Cerebellar cortex (tissue), 1 donor: ENCODE data around the gene SLC15A1.
"Not testable (repeated sequence)": the region's sequence is repeated elsewhere in the genome, so short reads cannot be mapped to it uniquely, and the experiment has no call there.

ENCODE experiments used
- DNase-seq: peaks from one replicate; pipeline ENCODE4 v3.0.0-alpha.2; 2015; ENCODE audit warnings: low spot score

The SLC15A1 gene

GRCh38 chr13:98781470-98781869 is 29.0 kb upstream of the SLC15A1 start:
- no peak for DNase-seq

GRCh38 chr13:98781045-98781444 is 28.6 kb upstream of the SLC15A1 start:
- no peak for DNase-seq

- DNase-seq, result no peak
Observed at GRCh38 chr13:98780451-98780850, 28.0 kb upstream of the SLC15A1 start.

DNA sequence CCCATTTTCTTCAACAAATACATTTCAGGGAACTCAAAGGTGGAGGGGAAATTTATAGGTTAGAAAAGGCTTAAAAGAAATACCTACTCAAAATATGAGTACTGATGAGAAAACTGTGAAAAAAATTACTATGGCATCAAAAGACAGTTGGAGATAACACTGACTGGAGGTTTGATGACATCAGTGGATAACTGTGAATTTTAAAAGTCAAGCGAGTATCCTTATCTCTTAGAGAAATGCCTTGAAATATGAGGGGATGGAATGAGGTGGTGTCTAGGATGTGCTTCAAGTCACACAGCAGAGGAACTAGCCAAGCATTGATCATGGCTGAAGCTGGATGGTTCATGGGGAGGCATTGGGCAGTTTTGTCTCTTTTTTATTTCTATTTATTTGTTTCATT is 27.2 kb upstream of the SLC15A1 start:
- no peak for DNase-seq

DNA sequence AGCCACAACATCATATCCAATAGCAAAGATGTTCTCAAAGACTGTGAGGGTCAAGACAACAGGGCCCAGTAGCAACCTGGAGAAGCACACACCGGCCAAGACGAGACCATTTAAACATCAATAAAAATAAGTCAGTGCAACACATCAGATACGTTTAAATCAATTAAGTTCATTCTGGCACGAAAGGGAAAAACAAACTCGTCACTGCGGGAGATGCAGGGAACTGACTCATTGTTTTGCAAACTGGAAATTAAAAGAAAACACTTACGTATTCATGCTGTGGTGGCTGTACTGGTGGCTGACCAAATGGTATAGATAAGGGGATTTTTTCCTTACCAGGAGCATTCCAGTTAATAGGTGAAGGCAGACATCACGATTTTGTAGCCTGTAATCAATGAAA is 26.3 kb upstream of the SLC15A1 start:
- no peak for DNase-seq

DNA sequence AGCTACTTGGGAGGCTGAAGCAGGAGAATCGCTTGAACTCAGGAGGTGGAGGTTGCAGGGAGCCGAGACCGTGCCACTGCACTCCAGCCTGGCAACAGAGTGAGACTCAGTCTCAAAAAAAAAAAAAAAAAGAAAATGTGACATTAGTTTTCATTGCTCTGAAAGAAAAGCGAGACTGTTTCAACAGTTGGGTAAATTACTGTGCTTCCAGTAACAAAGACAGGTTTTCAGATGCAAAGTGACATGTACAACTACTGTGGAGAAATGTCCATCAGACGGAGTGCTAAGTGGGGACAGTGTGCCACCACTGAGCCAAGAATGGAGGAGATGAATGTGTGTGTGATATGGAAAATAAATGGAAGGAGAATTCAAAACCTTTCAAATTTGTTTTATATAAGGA is 24.2 kb upstream of the SLC15A1 start:
- DNase-seq, result no peak

- no peak for DNase-seq
Observed at GRCh38 chr13:98775844-98776598, 23.5 kb upstream of the SLC15A1 start.

DNA sequence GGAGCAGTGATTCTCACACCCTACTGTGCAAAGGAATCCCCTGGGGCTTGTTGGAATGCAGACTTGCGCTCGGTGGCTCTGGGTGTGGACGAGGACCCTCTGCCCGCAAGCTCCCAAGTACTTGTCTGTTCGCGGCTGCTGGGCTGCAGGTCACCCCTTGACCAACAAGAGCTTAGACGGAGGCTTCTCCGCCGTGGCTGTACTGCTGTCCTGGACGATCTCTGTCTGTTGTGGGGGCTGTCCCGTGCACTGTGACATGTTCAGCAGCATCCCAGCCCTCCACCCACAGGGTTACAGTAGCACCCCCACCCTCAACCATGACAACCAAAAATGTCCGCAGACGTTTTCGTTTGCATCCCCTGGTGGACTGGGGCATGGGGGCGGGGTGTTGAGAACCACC is 22.9 kb upstream of the SLC15A1 start:
- no peak for DNase-seq

DNA sequence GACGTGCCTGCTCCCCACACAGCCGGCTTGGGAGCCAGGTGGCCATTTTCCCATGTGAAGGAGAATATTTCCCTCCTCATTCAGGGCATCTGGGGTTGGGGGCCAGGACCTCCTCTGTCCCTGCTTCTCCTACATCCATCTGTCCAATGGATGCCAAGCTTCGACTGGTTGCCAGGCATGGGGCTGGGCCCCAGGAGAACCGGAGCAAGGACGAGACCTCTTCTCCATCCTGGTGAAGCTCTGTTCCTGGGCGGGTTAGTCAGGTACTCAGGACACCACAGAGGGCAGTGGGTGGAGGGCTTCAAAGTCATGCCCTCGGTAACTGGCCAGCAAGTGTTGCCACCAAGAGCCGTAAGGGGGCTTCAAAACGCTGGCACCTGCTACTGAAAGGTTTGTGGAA is 22.3 kb upstream of the SLC15A1 start:
- DNase-seq, result no peak

DNA sequence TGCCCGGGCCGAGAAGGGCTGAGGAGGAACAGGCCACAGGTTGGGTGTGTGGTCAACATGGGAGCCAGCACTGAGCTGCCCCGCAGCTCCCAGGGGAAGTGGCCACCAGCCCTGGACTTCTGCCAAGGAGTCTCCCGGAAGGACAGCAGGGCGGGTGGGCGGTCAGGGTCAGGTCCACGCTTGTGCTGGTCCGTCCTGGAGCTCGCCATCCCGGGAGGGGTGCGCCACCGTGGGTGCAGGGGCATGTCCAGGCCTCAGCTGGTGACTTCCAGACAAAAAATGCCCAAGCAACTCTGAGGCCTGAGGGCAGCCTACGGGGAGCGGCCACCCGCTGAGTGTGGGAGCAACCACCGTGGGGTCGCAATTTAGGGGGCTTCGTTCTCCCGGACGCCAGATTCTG is 21.4 kb upstream of the SLC15A1 start:
- no peak for DNase-seq

GRCh38 chr13:98772794-98773452 is 20.5 kb upstream of the SLC15A1 start:
- no peak for DNase-seq

DNA sequence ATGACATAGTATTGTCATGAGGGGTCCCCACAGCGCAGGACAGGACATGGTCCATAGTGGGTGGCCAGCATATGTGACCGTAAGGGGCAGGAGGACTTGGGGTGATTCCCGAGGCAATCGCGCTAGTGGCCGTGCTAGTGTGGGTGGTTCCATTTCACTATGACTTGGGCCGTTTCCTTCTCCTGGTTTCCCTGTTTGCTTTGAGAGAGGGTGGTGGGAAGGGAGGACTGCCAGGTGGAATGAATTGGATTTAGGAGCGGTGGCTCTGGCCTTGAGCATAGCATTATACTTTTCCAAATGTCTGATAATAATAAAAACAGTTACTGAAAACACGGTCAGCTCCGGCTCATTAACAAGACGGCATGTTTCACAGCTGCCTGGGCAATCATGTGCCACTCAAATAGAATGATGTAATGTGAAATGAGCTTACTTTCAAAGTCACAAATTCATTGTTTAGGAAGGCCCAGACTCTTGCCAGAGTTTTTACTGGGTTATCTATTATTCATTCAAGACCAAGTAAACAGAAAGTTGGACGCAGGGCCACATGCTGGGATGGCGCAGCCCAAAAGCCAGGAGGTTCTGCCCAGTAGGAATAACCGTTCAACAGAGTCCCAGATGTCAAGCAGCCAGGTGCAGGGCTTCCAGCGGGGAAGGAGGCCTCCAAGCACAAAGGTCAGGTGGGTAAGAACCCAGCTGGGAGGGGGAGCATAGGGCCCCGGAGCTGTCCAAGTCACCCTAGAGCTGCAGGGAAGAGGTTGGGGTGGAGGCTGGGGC is 19.6 kb upstream of the SLC15A1 start:
- DNase-seq, result no peak

- DNase-seq, result no peak
Observed at GRCh38 chr13:98769736-98770135, 17.3 kb upstream of the SLC15A1 start.

GRCh38 chr13:98768522-98768921 is 16.1 kb upstream of the SLC15A1 start:
- no peak for DNase-seq

- DNase-seq, result no peak
Observed at GRCh38 chr13:98766697-98767096, 14.2 kb upstream of the SLC15A1 start.

DNA sequence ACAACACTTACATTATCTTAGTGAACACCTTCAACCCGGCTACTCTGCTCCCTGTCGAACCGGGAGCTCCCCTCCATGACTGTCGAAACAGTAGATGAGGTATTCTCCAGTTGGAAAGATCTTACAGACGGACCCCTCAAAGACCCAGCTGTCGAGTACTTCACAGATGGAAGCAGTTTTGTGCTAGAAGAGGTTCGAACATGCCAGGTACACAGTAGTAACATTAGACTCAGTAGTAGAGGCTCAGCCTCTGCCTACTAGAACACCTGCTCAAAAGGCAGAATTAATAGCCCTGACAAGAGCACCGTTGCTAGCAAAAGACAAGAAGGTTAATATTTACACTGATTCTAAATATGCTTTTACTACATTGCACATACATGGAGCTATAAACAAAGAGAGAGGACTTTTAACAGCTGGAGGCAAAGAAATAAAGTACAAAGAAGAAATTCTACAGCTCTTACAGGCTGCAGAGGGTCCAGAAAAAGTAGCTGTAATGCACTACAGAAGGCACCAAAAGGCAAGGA is 13.6 kb upstream of the SLC15A1 start:
- DNase-seq, result no peak

GRCh38 chr13:98761986-98762616 is 9.6 kb upstream of the SLC15A1 start:
- no peak for DNase-seq

DNA sequence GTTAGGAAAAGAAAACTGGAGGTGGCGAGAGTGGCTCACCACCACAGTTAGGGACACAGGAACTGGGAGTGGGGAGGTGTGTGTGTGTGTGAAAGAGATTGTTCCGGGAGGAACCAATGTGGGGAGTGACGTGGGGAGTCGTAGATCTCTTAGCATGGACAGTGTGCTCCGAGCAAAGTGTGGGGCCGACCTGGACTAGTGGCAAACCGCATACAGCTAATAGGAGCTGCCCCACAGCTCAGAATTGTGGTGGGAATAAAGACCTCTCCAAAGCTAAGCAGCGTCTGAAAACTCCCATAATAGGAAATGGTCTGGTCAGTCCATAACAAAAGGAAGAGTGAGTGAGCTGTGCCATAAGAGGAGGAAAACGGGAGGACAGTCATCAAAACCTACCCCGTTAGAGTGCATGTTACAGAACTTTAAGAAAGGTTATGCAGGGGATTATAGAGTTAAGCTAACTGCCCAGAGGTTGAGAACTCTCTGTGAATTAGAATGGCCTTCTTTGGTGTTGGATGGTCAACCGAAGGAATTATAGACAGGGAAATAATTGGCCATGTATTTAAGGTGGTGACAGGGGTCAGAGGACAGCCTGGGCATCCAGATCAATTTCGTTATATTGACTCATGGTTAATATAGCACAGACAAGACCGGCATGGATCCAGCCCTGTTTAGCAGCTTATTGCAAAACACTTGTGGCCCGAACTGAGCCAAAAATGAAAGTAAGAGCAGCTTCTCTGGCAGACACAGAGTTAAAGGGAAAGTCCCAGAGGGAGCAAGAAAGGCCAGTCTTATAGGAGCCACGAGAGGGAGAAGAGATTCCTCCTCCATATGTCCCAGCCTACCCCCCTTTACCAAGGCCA is 8.9 kb upstream of the SLC15A1 start:
- DNase-seq, result no peak

DNA sequence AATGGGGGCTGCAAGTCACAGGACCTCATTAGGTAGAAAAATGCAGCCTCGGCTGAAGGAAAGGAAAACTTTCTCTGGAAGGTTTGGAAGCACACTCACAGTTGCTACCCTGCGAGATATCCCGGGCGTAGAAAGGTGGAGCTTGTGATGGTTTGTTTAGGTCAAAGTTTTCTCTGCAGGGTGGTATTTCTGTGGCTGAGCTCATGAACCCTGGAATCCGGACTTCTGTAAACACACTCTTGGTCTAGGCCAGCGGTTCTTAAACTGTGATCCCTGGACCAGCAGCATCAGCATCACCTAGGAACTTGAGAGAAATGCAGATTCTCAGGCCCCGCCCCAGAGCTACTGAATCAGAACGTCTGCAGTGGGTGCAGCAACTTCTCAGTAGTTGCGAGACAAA is 3.3 kb upstream of the SLC15A1 start:
- no peak for DNase-seq

DNA sequence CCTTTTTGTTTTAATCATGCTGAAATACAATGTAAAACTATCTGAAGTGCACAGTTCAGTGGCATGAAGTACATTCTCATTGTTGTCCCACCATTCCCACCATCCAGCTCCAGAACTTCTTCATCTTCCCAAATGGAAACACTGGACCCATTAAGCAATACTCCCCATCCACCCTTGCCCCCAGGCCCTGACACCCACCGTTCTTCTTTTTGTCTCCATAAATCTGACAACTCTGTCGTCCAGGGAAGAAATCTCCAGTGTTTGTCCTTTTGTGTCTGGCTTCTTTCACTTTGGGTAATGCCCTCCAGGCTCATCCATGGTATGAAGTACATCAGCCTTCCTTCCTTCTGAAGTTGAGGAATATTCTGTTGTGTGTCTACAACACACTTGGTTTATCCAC is 2.6 kb upstream of the SLC15A1 start:
- no peak for DNase-seq

DNA sequence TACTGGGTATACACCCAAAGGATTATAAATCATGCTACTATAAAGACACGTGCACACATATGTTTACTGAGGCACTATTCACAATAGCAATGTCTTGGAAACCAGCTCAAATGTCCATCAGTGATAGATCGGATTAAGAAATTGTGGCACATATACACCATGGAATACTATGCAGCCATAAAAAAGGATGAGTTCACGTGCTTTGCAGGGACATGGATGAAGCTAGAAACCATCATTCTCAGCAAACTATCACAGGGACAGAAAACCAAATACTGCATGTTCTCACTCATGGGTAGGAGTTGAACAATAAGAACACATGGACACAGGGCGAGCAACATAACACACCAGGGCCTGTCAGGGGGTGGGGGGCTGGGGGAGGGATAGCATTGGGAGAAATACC is 2.0 kb upstream of the SLC15A1 start:
- DNase-seq, result not testable (repeated sequence)
